Measurements from ENCODE around the gene B4GALT1. TPM values are rescaled to one million over a fixed set of nuclear protein-coding genes. Genes with fewer than 3 reads are reported as not detected.

Gene B4GALT1
- total and polyA plus RNA-seq, 2 donors (not counting 3 experiments of a cell fraction or from before 2014, with no cell fraction given), result 61.4 to 66.5 TPM

GRCh38 chr9:33131790-33132772 lies 35.1 kb downstream of the B4GALT1 start:
- H3K9me3 ChIP-seq (replicated peaks; ENCODE audit: control insufficient read depth, insufficient read depth, low read length), result no peaks in the 10 kb centered on the region
- intact Hi-C loops (cut with micrococcal nuclease) (loop anchor here (1.0 kb wide), 1 partner anchor 25 kb away; no protein-coding TSS in a partner anchor), dilution Hi-C loops (cut with MboI; ENCODE audit: extremely low pct_ligation_motif_present, low sequenced_read_pairs) (no loop called here)
- H3K27me3 ChIP-seq (ENCODE audit: control insufficient read depth in 2 of 2, insufficient read depth in 2 of 2, low read length in 2 of 2), result no peaks in the 10 kb centered on the region
- TF ChIP-seq FOS (IDR thresholded peaks at IDR 0.05; ENCODE audit: borderline replicate concordance, insufficient read depth, low read length), result peak; percentile 66
- TF ChIP-seq POLR2AphosphoS5 (IDR thresholded peaks at IDR 0.05; ENCODE audit: insufficient read depth, low read depth, low read length), result no peak
- H2AFZ ChIP-seq (ENCODE audit: low read depth, low read length), result no peak overlapping the region
- peaks cover 17% of the 10 kb centered on the region for H3K4me1 ChIP-seq (ENCODE audit: control insufficient read depth, extremely low read depth, insufficient read depth, low read length)
- no peak overlapping the region for H3K4me2 ChIP-seq (ENCODE audit: insufficient read depth, low read length)
- no TSS peak for BruUV-seq (replicated peaks)
- H3K79me2 ChIP-seq (ENCODE audit: control insufficient read depth, insufficient read depth, low read length), result peaks cover 10% of the 10 kb centered on the region
- H4K20me1 ChIP-seq (replicated peaks; ENCODE audit: control insufficient read depth, extremely low read depth, insufficient read depth, low read length), result no peaks in the 10 kb centered on the region
- ChIA-PET CTCF (interaction anchor here (1.2 to 2.0 kb wide), 3 partner anchors 13 to 35 kb away, joined by 3 to 5 read pairs (median 4); partner anchors contain the start of gene B4GALT1), POLR2A (no interaction called here)
- no peak overlapping the region for H3K27ac ChIP-seq (ENCODE audit: insufficient read depth, low read depth, low read length)
- H3K9me1 ChIP-seq (replicated peaks; ENCODE audit: control insufficient read depth, extremely low read depth, insufficient read depth, low read length), result no peaks in the 10 kb centered on the region
- DNase-seq (ENCODE audit: low read depth, low spot score), result peak; percentile 24
- peaks cover 0 to 20% of the 10 kb centered on the region in 2 experiments for H3K36me3 ChIP-seq (ENCODE audit: control insufficient read depth in 2 of 2, extremely low read depth in 1 of 2, insufficient read depth in 2 of 2, low read length in 2 of 2)
- FAIRE-seq, result peak; percentile 88
- H3K4me3 ChIP-seq (replicated peaks in 1 of 3; ENCODE audit: insufficient read depth in 1 of 3, low read depth in 1 of 3, low read length in 3 of 3), result no peak overlapping the region
- H3K9ac ChIP-seq (replicated peaks; ENCODE audit: extremely low read depth, insufficient read depth, low read length), result no peak overlapping the region

DNA sequence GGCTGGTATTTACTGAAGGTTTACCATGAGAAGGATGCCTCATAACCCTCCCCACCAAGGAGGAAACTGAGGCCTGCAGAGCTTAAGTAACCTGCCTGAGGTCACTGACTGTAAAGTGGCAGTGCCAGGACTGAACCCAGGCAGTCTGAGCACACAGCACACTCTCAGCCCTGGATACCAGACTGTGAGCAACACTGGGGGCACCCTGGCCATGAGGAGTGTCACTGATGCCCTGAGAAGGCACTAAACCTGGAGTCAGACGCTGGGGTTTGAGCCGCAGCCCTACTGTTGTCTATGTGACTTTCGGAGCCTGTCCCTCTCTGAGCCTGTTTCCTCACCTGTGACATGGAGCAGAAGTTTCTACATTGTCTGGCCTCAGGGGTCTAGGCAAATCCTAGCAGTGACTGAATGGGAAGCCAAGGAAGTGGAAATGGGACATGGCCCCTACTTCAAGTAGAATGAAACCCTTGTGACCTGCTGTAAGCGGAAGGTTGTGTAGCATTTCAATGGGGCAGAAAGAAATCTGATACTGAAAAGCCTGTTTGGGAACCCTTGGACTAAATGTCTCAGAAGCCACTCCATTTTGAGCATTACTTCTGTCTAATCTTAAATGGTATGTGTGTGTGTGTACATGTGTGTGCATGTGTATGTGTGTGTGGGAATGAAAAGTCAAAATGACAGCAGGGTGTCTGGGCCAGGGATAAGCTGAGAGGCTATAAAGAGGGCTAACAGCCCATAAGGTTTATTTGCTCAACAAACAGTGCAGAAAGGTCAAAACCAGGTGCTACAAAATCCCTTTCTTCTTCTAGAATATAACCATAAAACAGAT lies 36.0 kb downstream of the B4GALT1 start:
- peaks cover 17% of the 10 kb centered on the region for H3K4me1 ChIP-seq (ENCODE audit: control insufficient read depth, extremely low read depth, insufficient read depth, low read length)
- POLR2A ChIA-PET, result interaction anchor here (1.1 kb wide), 1 partner anchor 28 kb away, joined by 3 read pairs; no protein-coding TSS in a partner anchor
- CTCF ChIA-PET, result interaction anchor here (1.1 to 1.9 kb wide), 9 partner anchors 8 to 95 kb away, joined by 3 to 8 read pairs (median 5); partner anchors contain the start of gene B4GALT1
- FAIRE-seq, result no peak
- H3K4me2 ChIP-seq (ENCODE audit: insufficient read depth, low read length), result no peak overlapping the region
- peak overlapping the region; percentile 54 for H3K27ac ChIP-seq (ENCODE audit: insufficient read depth, low read depth, low read length)
- H3K9me3 ChIP-seq (replicated peaks; ENCODE audit: control insufficient read depth, insufficient read depth, low read length), result no peaks in the 10 kb centered on the region
- H3K9me1 ChIP-seq (replicated peaks; ENCODE audit: control insufficient read depth, extremely low read depth, insufficient read depth, low read length), result no peaks in the 10 kb centered on the region
- no peak overlapping the region for H3K9ac ChIP-seq (replicated peaks; ENCODE audit: extremely low read depth, insufficient read depth, low read length)
- H3K79me2 ChIP-seq (ENCODE audit: control insufficient read depth, insufficient read depth, low read length), result peaks cover 2% of the 10 kb centered on the region
- DNase-seq (ENCODE audit: low read depth, low spot score), result no peak
- no peak overlapping the region for H3K4me3 ChIP-seq (replicated peaks in 1 of 3; ENCODE audit: insufficient read depth in 1 of 3, low read depth in 1 of 3, low read length in 3 of 3)
- peaks cover 0 to 20% of the 10 kb centered on the region in 2 experiments for H3K36me3 ChIP-seq (ENCODE audit: control insufficient read depth in 2 of 2, extremely low read depth in 1 of 2, insufficient read depth in 2 of 2, low read length in 2 of 2)
- TF ChIP-seq GATA2 (IDR thresholded peaks at IDR 0.05; ENCODE audit: insufficient read depth, insufficient read length, low read depth, low read length) (no peak), CTCF (IDR thresholded peaks at IDR 0.05; ENCODE audit: extremely low read depth in 1 of 2, insufficient read depth in 1 of 2, low read depth in 1 of 2, low read length in 2 of 2) (no peak), MYC (IDR thresholded peaks at IDR 0.05; ENCODE audit: low read depth, low read length) (no peak)
- H3K27me3 ChIP-seq (ENCODE audit: control insufficient read depth in 2 of 2, insufficient read depth in 2 of 2, low read length in 2 of 2), result no peaks in the 10 kb centered on the region
- dilution Hi-C loops (cut with MboI; ENCODE audit: extremely low pct_ligation_motif_present, low sequenced_read_pairs), result no loop called here
- H4K20me1 ChIP-seq (replicated peaks; ENCODE audit: control insufficient read depth, extremely low read depth, insufficient read depth, low read length), result no peaks in the 10 kb centered on the region
- H2AFZ ChIP-seq (ENCODE audit: low read depth, low read length), result peak overlapping the region; percentile 48
- intact Hi-C loops (cut with micrococcal nuclease), result no loop called here
- BruUV-seq (replicated peaks), result no TSS peak

Measured in endothelial cell of umbilical vein (primary cell).